IPS-NIHi7 (cell line): Measurements from ENCODE around the gene SLC44A4.
"Not testable (repeated sequence)": the region's sequence is repeated elsewhere in the genome, so short reads cannot be mapped to it uniquely, and the experiment has no call there.

Experiments used
- DNase-seq: peaks from one replicate; pipeline ENCODE4 v3.0.0; 2012; ENCODE audit warnings: mixed read lengths; ENCODE audit errors: extremely low spot score

Gene SLC44A4

GRCh38 chr6:31859923-31860322, 18.9 kb downstream of the SLC44A4 start:
- no peak for DNase-seq

- DNase-seq: no peak
Measured at GRCh38 chr6:31858707-31859106, 20.1 kb downstream of the SLC44A4 start.

- not testable (repeated sequence) for DNase-seq
Measured at GRCh38 chr6:31857774-31858173, 21.0 kb downstream of the SLC44A4 start.

GRCh38 chr6:31851980-31852718, 26.6 kb downstream of the SLC44A4 start:
- DNase-seq: not testable (repeated sequence)

GRCh38 chr6:31851485-31851832, 27.3 kb downstream of the SLC44A4 start:
- no peak for DNase-seq

GRCh38 chr6:31850765-31851484, 27.9 kb downstream of the SLC44A4 start:
- DNase-seq: no peak

- DNase-seq: no peak
Measured at GRCh38 chr6:31847276-31847978, 31.4 kb downstream of the SLC44A4 start.

GRCh38 chr6:31844507-31844906, 34.3 kb downstream of the SLC44A4 start:
- no peak for DNase-seq

- DNase-seq: no peak
Measured at GRCh38 chr6:31842053-31842452, 36.7 kb downstream of the SLC44A4 start.

GRCh38 chr6:31839779-31840126, 39.0 kb downstream of the SLC44A4 start:
- not testable (repeated sequence) for DNase-seq

- DNase-seq: no peak
Measured at GRCh38 chr6:31838968-31839367, 39.8 kb downstream of the SLC44A4 start.

- DNase-seq: not testable (repeated sequence)
Measured at GRCh38 chr6:31838114-31838553, 40.7 kb downstream of the SLC44A4 start.

- no peak for DNase-seq
Measured at GRCh38 chr6:31837369-31838113, 41.3 kb downstream of the SLC44A4 start.

GRCh38 chr6:31836474-31837368, 42.1 kb downstream of the SLC44A4 start:
- no peak for DNase-seq

- no peak for DNase-seq
Measured at GRCh38 chr6:31836047-31836473, 42.7 kb downstream of the SLC44A4 start.

GRCh38 chr6:31834367-31835250, 44.2 kb downstream of the SLC44A4 start:
- DNase-seq: peak; percentile 82

- no peak for DNase-seq
Measured at GRCh38 chr6:31831350-31832215, 47.2 kb downstream of the SLC44A4 start.

- no peak for DNase-seq
Measured at GRCh38 chr6:31830886-31831335, 47.9 kb downstream of the SLC44A4 start.
